GM12892 (cell line): ENCODE data around the gene OR9I1. TPM values are rescaled to one million over a fixed set of nuclear protein-coding genes. Genes with fewer than 3 reads are reported as not detected.

Source experiments
- DNase-seq: peaks from one replicate; pipeline ENCODE4 v3.0.0; 2011; ENCODE audit not compliant: insufficient read length
- FAIRE-seq: peaks from 2 replicates; lab custom pipeline; 2011; peaks lifted over from hg19 to GRCh38; lab: Jason Lieb, UNC
- POLR2A ChIP-seq: IDR thresholded peaks from 2 replicates; pipeline ENCODE4 v1.6.1; 2011; ENCODE audit warnings: low read depth, low read length, control low read depth
- POLR2AphosphoS5 ChIP-seq: IDR thresholded peaks from 2 replicates; pipeline ENCODE4 v1.6.1; 2011; ENCODE audit warnings: low read depth, low read length, control low read depth
- TAF1 ChIP-seq: IDR thresholded peaks from 2 replicates; pipeline ENCODE4 v1.6.1; 2011; ENCODE audit warnings: low read depth, mild to moderate bottlenecking, control low read depth, low read length, borderline replicate concordance
- polyA plus RNA-seq: library from polyadenylated mRNA; unstranded; fragments of >200 nt; gene quantifications from one replicate; pipeline ENCODE4 v1.2.1, GENCODE V29; 2012; ENCODE audit warnings: missing spikeins, inconsistent platforms; ENCODE audit not compliant: missing spikeins

OR9I1 gene, protein sequence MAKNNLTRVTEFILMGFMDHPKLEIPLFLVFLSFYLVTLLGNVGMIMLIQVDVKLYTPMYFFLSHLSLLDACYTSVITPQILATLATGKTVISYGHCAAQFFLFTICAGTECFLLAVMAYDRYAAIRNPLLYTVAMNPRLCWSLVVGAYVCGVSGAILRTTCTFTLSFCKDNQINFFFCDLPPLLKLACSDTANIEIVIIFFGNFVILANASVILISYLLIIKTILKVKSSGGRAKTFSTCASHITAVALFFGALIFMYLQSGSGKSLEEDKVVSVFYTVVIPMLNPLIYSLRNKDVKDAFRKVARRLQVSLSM
- not detected for polyA plus RNA-seq

DNA sequence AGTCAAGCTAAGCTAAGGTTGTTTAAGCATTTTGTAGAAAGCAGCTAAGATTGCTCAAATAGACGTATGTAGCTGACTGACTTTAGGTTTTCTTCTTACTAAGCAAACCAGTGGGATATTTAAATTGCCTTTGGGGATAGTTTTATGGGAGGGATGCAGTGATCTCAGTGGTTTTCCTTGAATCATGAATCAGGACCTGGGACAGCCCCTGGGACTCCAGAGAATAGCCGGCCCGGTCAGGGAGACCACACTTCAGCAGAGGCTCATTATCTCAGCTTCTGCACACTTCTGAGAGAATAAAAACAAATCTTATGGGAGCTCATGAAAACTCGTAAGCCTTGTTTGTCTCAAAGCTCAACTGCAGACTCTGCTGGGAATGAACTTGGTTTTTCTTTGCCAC is at the start of gene OR9I1:
Gene OR9I1, minus strand, starts transcription at position 62 of the 400 bp plus-strand sequence. CDS start 6,086 bp downstream, outside the sequence.
- FAIRE-seq, result no peak
- DNase-seq, result no peak
- TF ChIP-seq TAF1 (no peak), POLR2A (no peak), POLR2AphosphoS5 (no peak)

DNA sequence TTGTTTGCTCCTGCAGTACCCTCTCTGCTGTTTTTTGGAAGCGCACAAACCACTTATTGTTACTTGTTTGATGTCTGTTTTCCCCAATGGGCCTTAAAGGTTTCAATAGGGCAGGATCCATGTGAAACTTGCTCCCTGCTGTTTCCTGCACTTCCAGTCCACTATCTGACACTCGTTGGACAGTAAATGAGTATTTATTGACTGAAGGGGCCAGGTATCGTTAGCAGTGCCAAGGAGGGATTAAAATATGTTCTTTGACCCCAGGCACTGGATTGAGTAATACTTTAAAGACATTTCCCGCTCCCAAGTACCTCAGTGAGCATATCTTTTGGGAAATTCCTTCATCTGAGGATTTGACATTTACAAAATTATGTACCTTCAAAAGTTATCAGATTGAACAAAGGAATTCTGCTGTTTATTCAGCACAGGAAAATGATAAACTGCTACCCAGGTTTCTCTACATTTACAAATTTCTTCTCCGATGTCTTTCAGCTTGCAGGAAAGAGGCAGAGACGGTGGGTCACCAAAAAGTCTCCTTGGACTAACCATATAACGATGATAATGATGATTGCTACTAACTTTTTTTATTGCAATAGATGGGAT is 40.3 kb upstream of the OR9I1 start:
- DNase-seq, result no peak
- TF ChIP-seq TAF1 (no peak), POLR2A (no peak), POLR2AphosphoS5 (no peak)
- FAIRE-seq, result no peak

DNA sequence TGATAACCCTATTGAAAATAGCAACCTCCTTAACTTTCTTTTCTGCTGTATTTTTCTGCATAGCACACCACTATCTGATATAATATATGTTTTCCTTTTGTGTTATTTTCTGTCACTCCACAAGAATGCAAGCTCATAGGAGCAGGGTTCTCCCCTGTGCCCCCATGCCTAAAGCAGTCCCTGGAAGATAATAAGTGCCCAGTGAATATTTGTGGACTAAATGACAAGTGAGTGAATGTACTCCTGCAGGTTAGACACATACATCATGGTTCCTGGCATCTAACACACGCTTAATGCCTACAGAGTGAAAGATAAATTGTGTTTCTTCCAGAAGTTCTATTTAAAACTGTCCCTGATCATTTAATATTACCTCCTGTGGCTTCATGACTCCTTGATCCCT is 39.7 kb upstream of the OR9I1 start:
- FAIRE-seq (no peak), DNase-seq (no peak)
- no peak for TF ChIP-seq TAF1
- TF ChIP-seq POLR2AphosphoS5, result no peak
- no peak for TF ChIP-seq POLR2A

DNA sequence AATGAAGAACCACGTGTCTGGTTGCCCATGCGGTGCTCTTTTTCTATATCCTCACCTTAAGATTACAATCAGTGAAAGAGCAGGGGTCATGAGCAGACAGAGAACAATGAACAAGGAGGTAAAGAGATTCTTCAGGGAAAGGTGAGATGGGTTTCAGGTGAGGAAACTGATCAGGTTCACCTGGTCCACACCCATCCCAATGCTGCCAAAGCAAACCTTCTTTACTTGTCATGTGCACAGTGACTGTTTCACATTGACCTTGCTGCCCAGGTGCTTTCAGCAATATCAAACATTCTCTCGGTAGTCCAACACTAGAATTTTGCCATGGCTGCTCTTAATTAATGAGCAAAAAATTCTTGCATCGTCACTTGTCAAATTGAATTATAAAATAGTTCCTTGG is 39.1 kb upstream of the OR9I1 start:
- TF ChIP-seq TAF1 (no peak), POLR2AphosphoS5 (no peak), POLR2A (no peak)
- no peak for DNase-seq
- no peak for FAIRE-seq

DNA sequence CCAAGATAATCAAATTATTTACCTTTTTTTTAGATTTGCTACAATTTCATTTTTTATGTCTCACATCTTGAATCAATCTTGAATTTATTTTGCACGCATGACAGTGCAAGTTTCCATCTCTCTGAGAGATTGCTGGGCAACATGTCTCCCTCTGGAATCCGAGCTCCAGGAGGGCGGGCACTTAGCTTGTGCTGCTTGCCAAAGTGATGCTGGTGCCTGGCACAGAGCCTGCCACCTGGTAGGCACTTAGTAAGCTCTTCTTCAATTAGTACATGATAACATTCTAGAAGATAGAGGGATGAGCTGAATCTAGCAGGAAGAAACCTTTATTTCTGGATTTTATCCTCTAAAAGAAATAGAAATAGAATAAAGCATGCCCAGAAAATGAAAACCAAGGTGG is 27.5 kb upstream of the OR9I1 start:
- DNase-seq (no peak), FAIRE-seq (no peak)
- no peak for TF ChIP-seq TAF1

DNA sequence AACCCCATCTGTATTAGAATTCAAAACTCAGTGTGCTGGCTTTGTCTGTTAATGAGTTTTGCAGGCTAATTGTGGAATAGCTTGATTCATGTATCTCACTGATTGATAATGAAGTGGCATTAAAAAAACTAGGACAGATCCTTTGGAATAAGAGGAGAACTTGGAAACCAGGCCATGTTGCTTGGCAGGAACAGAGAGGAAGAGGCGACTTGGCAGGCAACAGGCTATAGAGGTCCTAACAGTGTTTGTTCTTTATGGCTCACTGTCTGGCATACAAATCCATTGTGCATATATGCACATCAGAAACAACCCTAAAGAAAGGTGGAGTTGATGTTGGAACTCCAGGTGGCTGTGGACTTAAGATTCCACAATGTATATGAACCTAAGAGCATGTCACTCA is 17.4 kb upstream of the OR9I1 start:
- no peak for DNase-seq
- FAIRE-seq, result no peak
- no peak for TF ChIP-seq POLR2A
- no peak for TF ChIP-seq POLR2AphosphoS5
- no peak for TF ChIP-seq TAF1

DNA sequence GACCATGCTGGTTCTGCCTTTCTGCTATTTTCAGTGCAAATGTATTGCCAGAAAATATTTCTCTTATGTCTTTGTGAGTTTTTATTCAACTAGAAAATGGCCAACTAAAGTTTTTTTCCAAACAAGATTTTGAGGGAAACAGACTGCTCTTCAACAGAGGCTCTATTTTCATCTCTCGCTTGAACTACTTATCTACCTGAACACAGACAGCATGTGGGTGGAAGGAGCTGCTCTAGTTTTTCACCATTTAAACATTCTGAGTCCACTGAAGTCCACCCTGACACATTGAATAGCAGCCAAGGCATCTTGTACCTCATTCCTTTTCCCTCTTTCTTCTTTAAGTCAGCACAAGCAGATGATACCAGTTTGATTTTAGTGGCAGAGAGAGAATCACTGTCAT is 9.8 kb upstream of the OR9I1 start:
- DNase-seq (no peak), FAIRE-seq (no peak)
- TF ChIP-seq POLR2AphosphoS5 (no peak), TAF1 (no peak), POLR2A (no peak)

DNA sequence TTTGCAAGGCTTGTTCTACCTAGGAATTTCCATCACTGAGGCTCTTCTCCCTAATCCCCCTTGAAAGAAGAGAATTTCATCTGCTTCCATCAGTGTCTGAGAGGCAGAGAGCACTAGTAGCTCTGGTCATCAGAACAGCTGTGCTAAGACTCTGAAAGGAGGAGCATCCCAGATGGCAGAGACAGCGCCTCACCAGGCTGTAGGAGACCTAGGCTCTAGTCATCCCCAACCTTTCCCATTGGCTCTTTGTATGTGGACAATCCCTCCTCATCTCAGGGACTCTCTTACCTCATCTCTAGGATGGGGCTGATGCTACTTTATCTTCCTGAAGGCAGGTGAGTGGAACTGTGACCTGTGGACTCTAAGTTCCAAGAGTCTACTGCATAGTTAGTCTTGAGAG is 8.8 kb upstream of the OR9I1 start:
- TF ChIP-seq TAF1 (no peak), POLR2AphosphoS5 (no peak), POLR2A (no peak)
- FAIRE-seq, result no peak
- no peak for DNase-seq

DNA sequence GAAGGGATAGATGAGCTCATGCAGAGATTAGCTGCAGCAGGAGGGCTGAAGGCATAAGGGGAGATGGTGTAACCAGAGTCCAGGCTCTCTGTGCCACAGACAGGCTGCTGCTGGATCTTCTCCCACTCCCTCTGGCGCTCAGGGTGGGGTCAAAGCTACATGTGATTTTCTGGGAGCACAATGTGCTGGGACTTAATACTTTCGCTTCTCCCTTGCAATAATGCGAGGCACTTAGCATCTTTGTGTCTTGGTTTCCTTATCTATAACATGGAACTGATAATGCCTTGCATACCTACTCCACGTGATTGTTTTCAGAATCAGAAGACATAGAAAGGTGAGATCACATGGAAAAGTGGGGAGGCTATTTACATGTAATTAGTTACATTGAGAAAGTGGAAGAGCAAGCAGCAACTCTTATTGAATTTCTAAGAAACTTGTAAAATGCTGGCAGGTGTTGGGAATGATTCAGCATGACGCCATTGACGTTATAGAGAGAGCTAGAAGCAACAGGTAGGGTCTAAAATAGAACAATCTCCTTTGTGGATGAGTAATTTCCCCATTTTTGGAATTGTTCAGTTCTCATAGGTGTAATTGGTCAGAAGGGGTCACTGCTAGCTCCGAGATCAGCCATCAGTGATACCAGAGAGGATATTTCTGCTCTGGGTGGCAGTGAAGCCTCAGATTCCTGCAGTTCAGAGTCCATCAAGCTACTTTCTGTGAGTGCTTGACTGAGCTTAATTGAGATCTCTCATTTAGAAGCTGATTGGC is 8.2 kb upstream of the OR9I1 start:
- DNase-seq (no peak), FAIRE-seq (no peak)
- no peak for TF ChIP-seq POLR2A
- no peak for TF ChIP-seq POLR2AphosphoS5
- TF ChIP-seq TAF1, result no peak

DNA sequence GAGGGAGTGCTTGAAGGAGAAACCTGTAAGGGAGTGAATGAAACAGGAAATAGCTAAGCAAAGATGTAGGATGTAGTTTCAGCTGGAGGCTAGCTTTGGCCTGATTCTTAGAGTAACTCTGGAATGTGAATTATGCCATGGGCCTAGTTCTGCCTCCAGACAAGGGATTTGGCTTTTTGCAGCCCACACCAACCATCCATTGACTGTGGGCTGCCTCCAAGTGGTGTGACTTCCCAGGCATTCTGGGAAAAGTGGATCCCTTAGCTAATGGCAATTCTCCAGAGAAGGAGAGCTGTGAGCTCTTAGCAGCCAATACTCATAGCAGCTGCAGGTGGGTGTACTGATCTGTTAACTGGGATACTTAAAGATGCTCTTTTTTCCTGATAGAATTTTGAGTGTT is 2.0 kb upstream of the OR9I1 start:
- no peak for FAIRE-seq
- no peak for TF ChIP-seq POLR2AphosphoS5
- no peak for TF ChIP-seq POLR2A
- no peak for TF ChIP-seq TAF1
- DNase-seq, result no peak

DNA sequence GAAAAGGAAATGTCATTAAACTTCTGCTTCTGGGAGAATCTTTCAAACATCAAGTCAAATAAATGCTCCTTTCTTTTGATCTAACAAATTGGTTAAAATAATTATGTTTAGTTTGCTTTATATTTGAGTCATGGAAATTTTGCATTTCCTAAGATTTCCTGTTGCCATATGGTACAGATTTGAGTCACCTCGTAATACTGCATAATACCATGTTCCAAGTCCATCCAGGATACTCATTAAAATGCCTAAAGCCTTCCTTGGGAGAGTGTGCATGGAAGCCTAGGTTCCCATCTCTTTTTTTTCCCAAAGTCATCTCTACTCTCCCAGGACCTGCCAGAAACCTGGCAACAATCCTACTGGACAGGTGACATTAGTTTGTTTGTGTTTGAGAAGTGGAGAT is 4.2 kb downstream of the OR9I1 start:
- TF ChIP-seq POLR2AphosphoS5 (no peak), TAF1 (no peak)
- DNase-seq, result no peak
- no peak for FAIRE-seq
